Upper lobe of left lung (tissue), 6 donors: ENCODE results near the gene OR5H6. TPM values are rescaled to one million over a fixed set of nuclear protein-coding genes. Genes with fewer than 3 reads are reported as not detected.

Experiments
- ATAC-seq, 2 donors: fragments of 200-7000 bp; cut with Tn5 transposase; one replicate each; pipeline ENCODE4 v1.9.1; 2022; ENCODE audit warnings: mild to moderate bottlenecking in 2 of 2, moderate library complexity in 2 of 2; ENCODE audit not compliant: low FRiP score in 2 of 2
- DNase-seq, 2 donors: peaks; one replicate each; pipeline ENCODE4 v3.0.0-alpha.2; 2019 to 2020
- H3K27ac ChIP-seq, 4 donors: fragments of 200-600 bp; sonication (generic); one replicate each; pipeline ENCODE4 v1.5.1; 2016 to 2019
- H3K27me3 ChIP-seq, 4 donors: fragments of 200-600 bp; sonication (generic); one replicate each; pipeline ENCODE4 v1.5.1; 2017 to 2019
- H3K36me3 ChIP-seq, 4 donors: fragments of 200-600 bp; sonication (generic); one replicate each; pipeline ENCODE4 v1.5.1; 2016 to 2019
- H3K4me1 ChIP-seq, 4 donors: fragments of 200-600 bp; sonication (generic); one replicate each; pipeline ENCODE4 v1.5.1; 2018 to 2019
- H3K4me3 ChIP-seq, 4 donors: fragments of 200-600 bp; sonication (generic); one replicate each; pipeline ENCODE4 v1.5.1; 2017 to 2019; ENCODE audit warnings: mild to moderate bottlenecking in 2 of 4, moderate library complexity in 1 of 4
- H3K9me3 ChIP-seq, 4 donors: fragments of 200-600 bp; sonication (generic); one replicate each; pipeline ENCODE4 v1.5.1; 2018 to 2019
- EP300 ChIP-seq, 4 donors: sonication (generic); formaldehyde crosslinking; IDR thresholded peaks; one replicate each; pipeline ENCODE4 v1.5.1; 2017; ENCODE audit warnings: antibody characterized with exemption in 4 of 4, control low read depth in 2 of 4
- POLR2A ChIP-seq, 4 donors: fragments of 450-650 bp; IDR thresholded peaks; one replicate each; pipeline ENCODE4 v1.5.1; 2016 to 2017; ENCODE audit warnings: antibody characterized with exemption in 4 of 4, mild to moderate bottlenecking in 2 of 4
- POLR2AphosphoS5 ChIP-seq, 2 donors: sonication (generic); formaldehyde crosslinking; IDR thresholded peaks; one replicate each; pipeline ENCODE4 v1.5.1; 2017; ENCODE audit warnings: antibody characterized with exemption in 2 of 2
- WGBS, 2 donors: methylation state at CpG; one replicate each; pipeline ENCODE4 v1.1.5; 2017 to 2018; 5-methylcytosine and 5-hydroxymethylcytosine counted together
- total RNA-seq, 6 donors: library from RNA; depleted of rRNA in 4 of 6; stranded (reverse); fragments of >200 nt in 4 of 6; gene quantifications; one replicate each; pipeline versions ENCODE4 v1.1.0 to v1.2.1, GENCODE V29; 2016 to 2021
- TF ChIP-seq, protein P1 (sequence below), 6 experiments: fragments of 450-650 bp in 4 of 6; fragments of 200-600 bp in 2 of 6; sonication (generic) in 2 of 6; IDR thresholded peaks; one replicate each; pipeline ENCODE4 v1.5.1; 2016 to 2019; ENCODE audit warnings: antibody characterized with exemption in 6 of 6
- donor health status: DM: no; HTN: no; CAD: no; lungs with moderate emphysema.
- donor health status: DM: no; HTN: yes; CAD: no; lungs with severe emphysema.

OR5H6 gene
- total RNA-seq, 6 donors from 2014 or later, result not detected

DNA sequence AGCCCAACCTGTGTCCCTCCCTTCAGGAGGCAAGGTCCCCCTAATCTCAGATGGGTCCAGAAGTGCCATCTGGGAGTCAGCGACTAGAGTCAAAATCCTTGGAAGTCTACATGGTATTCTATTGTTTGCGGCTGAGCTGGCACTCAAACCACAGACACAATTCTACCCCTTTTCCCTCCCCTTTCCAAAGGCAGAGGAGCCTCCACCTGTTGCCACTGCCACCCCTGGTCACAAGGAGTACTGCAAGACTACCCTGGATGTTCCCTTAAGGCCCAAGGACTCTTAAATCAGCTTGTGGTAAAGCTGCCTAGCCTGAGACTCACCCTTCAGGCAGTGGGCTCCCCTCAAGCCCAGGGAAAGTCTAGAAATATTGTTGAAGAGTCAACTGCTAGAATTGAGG is 4.3 kb upstream of the OR5H6 start:
- WGBS, 2 donors, result 50 to 66% methylated on average over 2 of the region's 2 CpGs
- TF ChIP-seq POLR2A (IDR thresholded peaks at IDR 0.05) (no peak), EP300 (IDR thresholded peaks at IDR 0.05) (no peak), POLR2AphosphoS5 (IDR thresholded peaks at IDR 0.05) (no peak)
- TF ChIP-seq, protein P1, sequence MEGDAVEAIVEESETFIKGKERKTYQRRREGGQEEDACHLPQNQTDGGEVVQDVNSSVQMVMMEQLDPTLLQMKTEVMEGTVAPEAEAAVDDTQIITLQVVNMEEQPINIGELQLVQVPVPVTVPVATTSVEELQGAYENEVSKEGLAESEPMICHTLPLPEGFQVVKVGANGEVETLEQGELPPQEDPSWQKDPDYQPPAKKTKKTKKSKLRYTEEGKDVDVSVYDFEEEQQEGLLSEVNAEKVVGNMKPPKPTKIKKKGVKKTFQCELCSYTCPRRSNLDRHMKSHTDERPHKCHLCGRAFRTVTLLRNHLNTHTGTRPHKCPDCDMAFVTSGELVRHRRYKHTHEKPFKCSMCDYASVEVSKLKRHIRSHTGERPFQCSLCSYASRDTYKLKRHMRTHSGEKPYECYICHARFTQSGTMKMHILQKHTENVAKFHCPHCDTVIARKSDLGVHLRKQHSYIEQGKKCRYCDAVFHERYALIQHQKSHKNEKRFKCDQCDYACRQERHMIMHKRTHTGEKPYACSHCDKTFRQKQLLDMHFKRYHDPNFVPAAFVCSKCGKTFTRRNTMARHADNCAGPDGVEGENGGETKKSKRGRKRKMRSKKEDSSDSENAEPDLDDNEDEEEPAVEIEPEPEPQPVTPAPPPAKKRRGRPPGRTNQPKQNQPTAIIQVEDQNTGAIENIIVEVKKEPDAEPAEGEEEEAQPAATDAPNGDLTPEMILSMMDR (IDR thresholded peaks at IDR 0.05), result no peak
- Histone ChIP-seq H3K27me3 (no peaks in the 10 kb centered on the region), H3K36me3 (no peaks in the 10 kb centered on the region), H3K4me3 (no peak overlapping the region), H3K9me3 (no peaks in the 10 kb centered on the region), H3K27ac (no peak overlapping the region), H3K4me1 (no peaks in the 10 kb centered on the region)
- ATAC-seq, result no peak
- no peak for DNase-seq

DNA sequence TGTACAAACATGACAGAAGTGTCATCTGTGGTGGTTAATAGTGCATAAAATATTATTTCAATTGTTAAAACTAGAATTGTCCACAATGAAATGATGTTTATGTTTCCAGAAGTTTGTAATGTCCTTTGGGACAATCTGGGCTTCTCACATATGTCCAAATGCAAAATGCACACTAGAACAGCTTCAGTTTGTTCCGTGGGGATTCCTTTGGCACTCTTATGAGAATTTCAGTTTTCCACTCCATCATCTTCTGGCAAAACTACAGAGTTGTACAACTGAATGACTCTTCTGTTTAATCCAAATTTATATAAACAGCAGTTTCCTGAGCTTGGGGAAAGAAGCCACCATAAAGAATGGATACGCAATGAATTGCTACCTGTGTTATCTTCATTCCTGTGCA is 2.0 kb upstream of the OR5H6 start:
- H3K36me3 ChIP-seq, result no peaks in the 10 kb centered on the region
- H3K27ac ChIP-seq, result no peak overlapping the region
- DNase-seq, result no peak
- H3K4me1 ChIP-seq, result no peaks in the 10 kb centered on the region
- no peak for TF ChIP-seq POLR2A (IDR thresholded peaks at IDR 0.05)
- TF ChIP-seq, protein P1 (IDR thresholded peaks at IDR 0.05), result no peak
- no peak for TF ChIP-seq EP300 (IDR thresholded peaks at IDR 0.05)
- no peak for TF ChIP-seq POLR2AphosphoS5 (IDR thresholded peaks at IDR 0.05)
- H3K9me3 ChIP-seq, result no peaks in the 10 kb centered on the region
- ATAC-seq, result no peak
- no peaks in the 10 kb centered on the region for H3K27me3 ChIP-seq
- no peak overlapping the region for H3K4me3 ChIP-seq
- WGBS, 2 donors, result 66 to 69% methylated on average over 2 of the region's 2 CpGs

DNA sequence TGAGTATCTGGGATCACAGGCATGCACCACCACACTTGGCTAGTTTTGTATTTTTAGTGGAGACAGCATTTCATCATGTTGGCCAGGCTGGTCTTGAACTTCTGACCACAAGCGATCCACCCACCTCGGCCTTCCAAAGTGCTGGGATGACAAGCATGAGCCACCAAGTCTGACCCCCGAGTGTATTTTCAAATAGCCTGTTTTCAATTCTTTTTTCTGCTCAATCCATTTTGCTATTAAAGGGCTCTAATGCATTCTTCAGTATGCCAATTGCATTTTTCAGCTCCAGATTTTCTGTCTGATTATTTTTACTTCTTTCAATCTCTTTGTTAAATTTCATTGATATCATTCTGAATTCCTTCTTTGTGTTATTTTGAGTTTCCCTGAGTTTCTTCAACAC is 5.8 kb downstream of the OR5H6 start:
- peaks cover 0 to 4% (median under 1%) of the 10 kb centered on the region in 4 donors for H3K9me3 ChIP-seq
- no peaks in the 10 kb centered on the region for H3K27me3 ChIP-seq
- H3K4me3 ChIP-seq, result no peak overlapping the region
- ATAC-seq, result no peak
- TF ChIP-seq POLR2AphosphoS5 (IDR thresholded peaks at IDR 0.05) (no peak), EP300 (IDR thresholded peaks at IDR 0.05) (no peak), POLR2A (IDR thresholded peaks at IDR 0.05) (no peak)
- TF ChIP-seq, protein P1 (IDR thresholded peaks at IDR 0.05), result no peak
- H3K27ac ChIP-seq, result no peak overlapping the region
- H3K36me3 ChIP-seq, result no peaks in the 10 kb centered on the region
- DNase-seq, result no peak
- WGBS, 2 donors, result 84 to 91% methylated on average over 3 of the region's 3 CpGs
- no peaks in the 10 kb centered on the region for H3K4me1 ChIP-seq

DNA sequence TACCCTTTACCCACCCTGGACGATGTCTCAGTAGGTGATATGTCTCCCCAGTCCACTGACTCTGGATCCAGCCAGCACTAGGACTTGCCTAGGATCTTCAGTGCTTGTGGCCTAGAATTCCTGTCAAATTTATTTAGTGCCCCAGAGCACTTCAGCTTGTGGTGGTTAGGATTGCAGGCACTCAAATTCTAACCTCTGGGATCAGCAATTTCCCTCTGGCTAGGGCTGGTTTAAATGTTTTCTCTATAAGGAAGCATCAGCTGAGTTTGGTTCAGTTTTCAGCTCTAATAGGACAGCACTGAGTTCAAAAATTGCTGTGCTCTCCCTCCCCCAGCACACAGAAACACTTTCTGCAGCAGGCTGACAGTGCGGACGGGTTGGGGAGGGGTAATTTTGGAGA is 8.1 kb downstream of the OR5H6 start:
- Histone ChIP-seq H3K4me1 (no peaks in the 10 kb centered on the region), H3K9me3 (peaks cover 0 to 5% (median 2%) of the 10 kb centered on the region in 4 donors), H3K27me3 (no peaks in the 10 kb centered on the region), H3K27ac (no peak overlapping the region), H3K36me3 (no peaks in the 10 kb centered on the region), H3K4me3 (no peak overlapping the region)
- no peak for DNase-seq
- TF ChIP-seq, protein P1 (IDR thresholded peaks at IDR 0.05), result no peak
- TF ChIP-seq POLR2AphosphoS5 (IDR thresholded peaks at IDR 0.05) (no peak), EP300 (IDR thresholded peaks at IDR 0.05) (no peak), POLR2A (IDR thresholded peaks at IDR 0.05) (no peak)
- 73 to 78% methylated on average over 3 of the region's 3 CpGs for WGBS, 2 donors
- ATAC-seq, result no peak

GRCh38 chr3:98274914-98275313 is 10.9 kb downstream of the OR5H6 start:
- no peak for ATAC-seq

More at GRCh38 chr3:98274914-98275313, 10.9 kb downstream of the OR5H6 start:
- Histone ChIP-seq H3K4me3 (no peak overlapping the region), H3K9me3 (peaks cover 0 to 5% (median 0%) of the 10 kb centered on the region in 4 donors), H3K27ac (no peak overlapping the region), H3K27me3 (no peaks in the 10 kb centered on the region), H3K4me1 (no peaks in the 10 kb centered on the region), H3K36me3 (no peaks in the 10 kb centered on the region)
- 90 to 100% methylated on average over 2 to 3 of the region's 3 CpGs for WGBS, 2 donors
- TF ChIP-seq POLR2AphosphoS5 (IDR thresholded peaks at IDR 0.05), result no peak
- TF ChIP-seq, protein P1 (IDR thresholded peaks at IDR 0.05), result no peak
- TF ChIP-seq POLR2A (IDR thresholded peaks at IDR 0.05), result no peak
- TF ChIP-seq EP300 (IDR thresholded peaks at IDR 0.05), result no peak
- peak in 1 of 2 donors; percentile 26 for DNase-seq
